ENCODE measurements around the gene FXYD2.

GRCh38 chr11:117774553-117774952, 50.0 kb downstream of the FXYD2 start:
- TF ChIP-seq GATA2 (IDR thresholded peaks at IDR 0.05; ENCODE audit: low read depth, low read length) (no peak), GATA3 (IDR thresholded peaks at IDR 0.05; ENCODE audit: low read depth, low read length) (no peak)

Data from SH-SY5Y (cell line).